GM15510 (cell line): ENCODE measurements around the gene ABCC2.

Source experiments
- POLR2A ChIP-seq: IDR thresholded peaks from 3 replicates; pipeline ENCODE4 v1.6.1; 2011; ENCODE audit warnings: borderline replicate concordance; ENCODE audit not compliant: insufficient read length; ENCODE audit errors: extremely low read depth

Gene ABCC2

DNA sequence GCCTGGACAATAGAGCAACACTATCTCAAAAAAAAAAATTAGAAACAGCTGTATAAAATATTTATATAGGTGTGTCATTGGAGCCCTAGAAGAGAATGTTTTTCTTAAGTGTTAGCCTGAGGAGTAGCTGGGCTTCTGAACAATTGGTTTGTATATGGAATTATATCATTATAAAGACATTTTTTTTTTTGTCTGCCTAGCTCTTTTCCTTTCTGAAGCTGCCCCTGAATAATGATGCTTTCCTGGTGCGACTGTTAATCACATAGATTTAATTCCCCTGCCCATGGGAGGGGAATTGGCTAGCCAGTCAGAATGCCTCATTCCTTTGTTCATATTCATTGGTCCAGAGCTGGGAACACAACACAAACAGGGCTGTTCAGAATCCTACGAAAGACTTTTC lies 13.9 kb upstream of the ABCC2 start:
- no peak for TF ChIP-seq POLR2A

DNA sequence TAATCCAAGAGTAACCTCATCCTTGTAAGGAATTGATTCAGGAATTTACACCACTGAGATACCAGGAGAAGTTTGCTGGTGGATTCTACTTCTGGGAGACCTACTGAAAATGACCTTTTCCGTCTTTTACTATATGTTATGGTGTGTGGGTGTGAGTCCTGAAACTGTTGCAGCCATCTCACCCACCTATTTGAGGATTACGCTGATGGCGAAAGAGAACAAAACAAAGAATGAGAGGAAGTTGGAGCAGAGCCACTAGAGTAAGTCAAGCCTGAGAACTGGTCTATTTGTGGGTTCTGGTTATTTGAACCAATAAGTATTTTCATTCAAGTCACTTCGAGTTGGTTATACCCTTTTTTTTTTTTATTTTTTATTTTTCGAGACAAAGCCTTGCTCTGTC lies 12.7 kb upstream of the ABCC2 start:
- TF ChIP-seq POLR2A, result no peak

DNA sequence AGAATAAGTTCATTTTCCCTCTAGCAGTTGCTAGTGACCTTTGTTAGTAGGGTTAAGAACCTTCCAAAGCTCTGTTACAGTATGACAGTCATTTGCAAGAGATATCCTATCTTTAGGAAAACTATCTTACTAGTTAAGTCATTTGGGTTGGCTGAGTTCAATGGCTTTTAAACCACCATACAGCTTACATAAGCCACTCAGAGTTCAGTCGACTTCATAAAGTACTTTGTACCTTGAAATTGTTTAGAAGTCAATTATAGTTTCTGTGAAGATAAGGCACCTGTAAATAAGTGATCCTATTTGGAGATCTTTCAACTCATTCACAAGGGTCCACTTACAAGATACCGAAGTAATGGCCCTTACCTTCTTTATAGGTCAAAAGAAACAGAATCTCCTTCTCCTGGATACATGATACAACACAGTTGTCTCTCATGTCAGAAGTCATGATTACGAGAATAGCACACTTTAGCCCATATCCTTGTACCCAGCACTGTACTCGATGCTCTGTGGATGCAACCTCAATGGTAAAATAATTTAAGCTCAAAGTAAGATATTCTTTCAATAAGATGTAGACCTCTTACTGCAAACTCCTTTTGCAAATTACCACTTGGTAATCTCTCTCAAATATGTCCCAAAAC lies 11.9 kb upstream of the ABCC2 start:
- no peak for TF ChIP-seq POLR2A

DNA sequence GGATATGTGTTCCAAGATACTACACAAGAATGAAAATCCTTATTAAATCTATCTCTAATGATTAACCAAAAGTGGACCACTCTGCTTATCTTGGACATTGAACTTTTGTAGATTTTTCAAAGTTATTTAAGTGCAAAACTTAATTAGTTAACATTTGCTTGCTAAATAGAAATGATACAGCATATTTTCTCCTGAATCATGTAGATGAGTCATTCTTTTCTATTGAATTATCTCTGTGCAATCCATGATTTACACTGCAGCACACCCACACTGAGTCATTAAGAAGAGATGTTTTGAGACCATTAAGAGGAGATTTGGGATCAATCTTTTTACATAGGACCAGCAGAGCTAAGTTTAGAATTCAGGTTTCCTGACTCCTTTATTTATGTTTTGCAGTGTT lies 6.6 kb upstream of the ABCC2 start:
- TF ChIP-seq POLR2A, result no peak

- TF ChIP-seq POLR2A, result no peak
Measured at GRCh38 chr10:99777918-99778714, 4.3 kb upstream of the ABCC2 start.

- no peak for TF ChIP-seq POLR2A
Measured at GRCh38 chr10:99779335-99779734, 3.1 kb upstream of the ABCC2 start.

DNA sequence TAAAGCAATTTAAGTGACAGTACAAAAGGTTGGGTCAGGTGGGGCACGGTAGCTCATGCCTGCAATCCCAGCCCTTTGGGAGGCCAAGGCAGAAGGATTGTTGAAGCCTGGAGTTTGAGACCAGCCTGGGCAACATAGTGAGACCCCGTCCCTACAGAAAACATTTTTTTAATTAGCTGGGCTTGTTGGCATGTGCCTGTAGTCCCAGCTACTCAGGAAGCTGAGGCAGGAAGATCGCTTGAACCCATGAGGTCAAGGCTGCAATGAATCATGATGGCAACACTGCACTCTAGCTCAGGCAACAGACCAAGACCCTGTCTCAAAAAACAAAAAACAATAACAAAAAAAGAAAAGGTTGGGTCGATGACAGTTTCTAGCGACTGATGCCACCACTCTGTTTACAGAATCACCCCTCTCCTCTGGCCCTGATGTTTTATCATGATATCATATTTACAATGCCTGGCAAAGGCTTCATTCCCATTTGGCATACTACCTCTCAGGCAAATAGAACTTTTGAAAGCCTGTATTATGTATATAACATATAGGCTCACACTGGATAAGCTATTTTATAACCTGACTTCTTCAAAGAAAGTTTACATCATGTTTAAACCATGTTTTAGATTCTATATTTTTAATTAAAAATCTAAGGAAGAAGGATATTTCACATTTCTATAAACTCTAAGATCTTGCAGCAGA lies 558 bp upstream of the ABCC2 start:
- no peak for TF ChIP-seq POLR2A

GRCh38 chr10:99784016-99784726 lies 1.7 kb downstream of the ABCC2 start:
- TF ChIP-seq POLR2A, result no peak

DNA sequence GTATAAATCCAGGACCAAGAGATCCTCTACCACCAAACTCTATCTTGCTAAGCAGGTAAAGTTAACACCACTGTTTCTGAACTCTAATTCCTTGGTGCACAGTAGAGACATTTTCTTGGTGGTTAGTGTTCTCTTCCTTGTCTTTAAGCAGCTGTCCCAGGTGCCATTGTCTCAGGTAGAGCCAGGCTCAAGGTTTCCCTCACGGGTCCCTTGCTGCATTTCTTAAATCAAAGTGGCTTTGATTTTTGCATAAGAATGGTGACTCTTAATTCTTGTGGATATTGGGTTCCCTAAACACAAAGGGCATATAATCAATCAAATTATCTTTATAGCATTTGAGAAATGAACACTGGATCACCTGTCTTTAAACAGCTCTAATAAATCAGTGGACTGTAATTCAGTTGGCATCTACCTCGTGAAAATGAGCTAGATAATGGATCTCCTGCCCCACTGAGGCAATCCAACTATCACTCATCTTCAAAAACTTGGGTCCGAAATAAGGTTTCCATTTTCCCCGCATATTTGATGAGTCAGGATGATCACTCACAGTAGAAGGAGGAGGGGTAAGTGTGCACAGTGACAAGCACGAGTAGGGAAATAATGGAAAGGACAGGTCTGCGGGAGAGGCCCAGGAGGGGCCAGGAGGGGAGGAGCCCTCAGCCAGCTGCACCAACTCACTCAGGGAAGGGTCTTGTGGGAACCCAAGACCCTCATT lies 2.4 kb downstream of the ABCC2 start:
- TF ChIP-seq POLR2A, result no peak

- no peak for TF ChIP-seq POLR2A
Measured at GRCh38 chr10:99785646-99786045, 3.2 kb downstream of the ABCC2 start.

DNA sequence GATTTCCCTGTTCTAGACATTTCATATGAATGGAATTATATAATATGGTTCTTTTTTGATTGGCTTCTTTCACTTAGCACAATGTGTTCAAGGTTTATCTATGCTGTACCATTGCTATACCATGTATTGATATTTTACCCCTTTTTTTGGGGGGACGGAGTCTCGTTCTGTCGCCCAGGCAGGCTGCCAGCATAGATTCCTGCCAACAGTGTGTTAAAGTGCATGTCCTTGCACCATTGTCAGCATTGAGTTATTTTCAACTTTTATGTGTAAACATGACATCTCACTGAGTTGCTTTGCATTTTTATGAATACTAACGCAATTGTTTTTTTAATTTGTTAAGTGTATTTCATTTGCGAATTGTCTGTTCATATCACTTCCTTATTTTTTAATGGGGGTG lies 4.9 kb downstream of the ABCC2 start:
- no peak for TF ChIP-seq POLR2A

GRCh38 chr10:99787782-99788445 lies 5.5 kb downstream of the ABCC2 start:
- no peak for TF ChIP-seq POLR2A

GRCh38 chr10:99788598-99789256 lies 6.3 kb downstream of the ABCC2 start:
- no peak for TF ChIP-seq POLR2A
